GM21529 (cell line): ENCODE measurements around the gene PIKFYVE.
"Not testable (repeated sequence)": the region's sequence is repeated elsewhere in the genome, so short reads cannot be mapped to it uniquely, and the experiment has no call there.

Experiments used
- ATAC-seq: cut with Tn5 transposase; IDR thresholded peaks from one replicate; pipeline ENCODE4 v1.9.1; 2021; ENCODE audit not compliant: unreplicated experiment

PIKFYVE gene, protein sequence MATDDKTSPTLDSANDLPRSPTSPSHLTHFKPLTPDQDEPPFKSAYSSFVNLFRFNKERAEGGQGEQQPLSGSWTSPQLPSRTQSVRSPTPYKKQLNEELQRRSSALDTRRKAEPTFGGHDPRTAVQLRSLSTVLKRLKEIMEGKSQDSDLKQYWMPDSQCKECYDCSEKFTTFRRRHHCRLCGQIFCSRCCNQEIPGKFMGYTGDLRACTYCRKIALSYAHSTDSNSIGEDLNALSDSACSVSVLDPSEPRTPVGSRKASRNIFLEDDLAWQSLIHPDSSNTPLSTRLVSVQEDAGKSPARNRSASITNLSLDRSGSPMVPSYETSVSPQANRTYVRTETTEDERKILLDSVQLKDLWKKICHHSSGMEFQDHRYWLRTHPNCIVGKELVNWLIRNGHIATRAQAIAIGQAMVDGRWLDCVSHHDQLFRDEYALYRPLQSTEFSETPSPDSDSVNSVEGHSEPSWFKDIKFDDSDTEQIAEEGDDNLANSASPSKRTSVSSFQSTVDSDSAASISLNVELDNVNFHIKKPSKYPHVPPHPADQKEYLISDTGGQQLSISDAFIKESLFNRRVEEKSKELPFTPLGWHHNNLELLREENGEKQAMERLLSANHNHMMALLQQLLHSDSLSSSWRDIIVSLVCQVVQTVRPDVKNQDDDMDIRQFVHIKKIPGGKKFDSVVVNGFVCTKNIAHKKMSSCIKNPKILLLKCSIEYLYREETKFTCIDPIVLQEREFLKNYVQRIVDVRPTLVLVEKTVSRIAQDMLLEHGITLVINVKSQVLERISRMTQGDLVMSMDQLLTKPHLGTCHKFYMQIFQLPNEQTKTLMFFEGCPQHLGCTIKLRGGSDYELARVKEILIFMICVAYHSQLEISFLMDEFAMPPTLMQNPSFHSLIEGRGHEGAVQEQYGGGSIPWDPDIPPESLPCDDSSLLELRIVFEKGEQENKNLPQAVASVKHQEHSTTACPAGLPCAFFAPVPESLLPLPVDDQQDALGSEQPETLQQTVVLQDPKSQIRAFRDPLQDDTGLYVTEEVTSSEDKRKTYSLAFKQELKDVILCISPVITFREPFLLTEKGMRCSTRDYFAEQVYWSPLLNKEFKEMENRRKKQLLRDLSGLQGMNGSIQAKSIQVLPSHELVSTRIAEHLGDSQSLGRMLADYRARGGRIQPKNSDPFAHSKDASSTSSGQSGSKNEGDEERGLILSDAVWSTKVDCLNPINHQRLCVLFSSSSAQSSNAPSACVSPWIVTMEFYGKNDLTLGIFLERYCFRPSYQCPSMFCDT (N-terminal part only)

GRCh38 chr2:208265801-208266552 is at the start of gene PIKFYVE:
PIKFYVE (plus strand) TSS chr2:208266255; CDS start chr2:208271520, 5,265 bp downstream.
- peak; percentile 80 for ATAC-seq

DNA sequence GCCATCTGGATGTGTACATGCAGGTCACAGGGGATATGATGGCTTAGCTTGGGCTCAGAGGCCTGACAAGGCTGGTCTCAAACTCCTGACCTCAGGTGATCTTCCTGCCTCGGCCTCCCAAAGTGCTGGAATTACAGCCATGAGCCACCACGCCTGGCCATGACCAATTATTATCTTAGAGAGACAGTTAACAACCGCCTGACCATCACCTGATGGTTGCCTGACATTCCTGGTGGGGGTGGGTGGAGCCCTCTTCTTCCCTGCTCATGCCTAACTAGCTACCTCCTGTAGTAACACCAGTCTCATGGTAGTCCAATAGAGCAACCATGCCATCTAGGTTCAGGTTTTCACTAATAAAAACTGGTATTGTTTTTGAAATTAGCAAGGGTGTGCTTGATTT is 44.2 kb upstream of the PIKFYVE start:
- ATAC-seq, result not testable (repeated sequence)

GRCh38 chr2:208222351-208222750 is 43.7 kb upstream of the PIKFYVE start:
- no peak for ATAC-seq

DNA sequence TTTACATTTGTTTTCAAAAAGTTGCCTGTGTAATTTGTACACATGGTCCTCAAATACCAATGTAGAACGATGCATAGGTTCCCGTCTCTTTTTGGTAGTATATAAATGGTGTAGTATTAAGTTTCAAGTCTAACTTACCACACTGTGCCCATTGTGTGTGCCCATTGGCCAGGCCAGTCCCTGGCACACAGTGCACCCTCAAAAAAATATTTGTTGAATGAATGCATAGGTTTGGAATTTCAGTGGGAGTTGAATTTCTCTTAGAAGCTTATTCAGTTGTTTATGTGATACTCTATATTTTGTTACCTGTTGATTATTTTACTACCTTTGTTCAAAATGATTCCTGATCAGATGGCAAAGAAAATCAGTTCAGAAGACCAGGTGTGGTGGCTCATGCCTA is 41.3 kb upstream of the PIKFYVE start:
- no peak for ATAC-seq

GRCh38 chr2:208227581-208228232 is 38.3 kb upstream of the PIKFYVE start:
- no peak for ATAC-seq

DNA sequence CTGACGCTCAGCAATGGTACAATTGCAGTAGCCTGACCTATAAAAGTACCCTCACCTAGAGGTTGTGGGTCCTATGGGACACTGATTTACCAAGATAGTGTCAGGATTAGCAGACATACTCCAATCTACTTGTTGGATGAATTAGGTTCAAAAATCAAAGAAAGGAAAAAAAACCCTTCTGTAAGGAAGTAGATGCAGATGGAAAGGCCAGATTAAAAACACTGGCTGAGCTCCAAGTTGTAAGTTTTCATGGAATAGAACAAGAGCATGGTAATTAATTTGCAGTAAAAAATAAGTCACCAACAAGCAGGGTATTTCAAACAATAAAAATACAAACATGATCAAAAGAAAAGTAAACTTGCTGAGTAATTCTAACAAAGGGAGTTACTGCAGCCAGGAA is 37.6 kb upstream of the PIKFYVE start:
- no peak for ATAC-seq

GRCh38 chr2:208234786-208235185 is 31.3 kb upstream of the PIKFYVE start:
- ATAC-seq, result no peak

- no peak for ATAC-seq
Observed at GRCh38 chr2:208235860-208236259, 30.2 kb upstream of the PIKFYVE start.

DNA sequence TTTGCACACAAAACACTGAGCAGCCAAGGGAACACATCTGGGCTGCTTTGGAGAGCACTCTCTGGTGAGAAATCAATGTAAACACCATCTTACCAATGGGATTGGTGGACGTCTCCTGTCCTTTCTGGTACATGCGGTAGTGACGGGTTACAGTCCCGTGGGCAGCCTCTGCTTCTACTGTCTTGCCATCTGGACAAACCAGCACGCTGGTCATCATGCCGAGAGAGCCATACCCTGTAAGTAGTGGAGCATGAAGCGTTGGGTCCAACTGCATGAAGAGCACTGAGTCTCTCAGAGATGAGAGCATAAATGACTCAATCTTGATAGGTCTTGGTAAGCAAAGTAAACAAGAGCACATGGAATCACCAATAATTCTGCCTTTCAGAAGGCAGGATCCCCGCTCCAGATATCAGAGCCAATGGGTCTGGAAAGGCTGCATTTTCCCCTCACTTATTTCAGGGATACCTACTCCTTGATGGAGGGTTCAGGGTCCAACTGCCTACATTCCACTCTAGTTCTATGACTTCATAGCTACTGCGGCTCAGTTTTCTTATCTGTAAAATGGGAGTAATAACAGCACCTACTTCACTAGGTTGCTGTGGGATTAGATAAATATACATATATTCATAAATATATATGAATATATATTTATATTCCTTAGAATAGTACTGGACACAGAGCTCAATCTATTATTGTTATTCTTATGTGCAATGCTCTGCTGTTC is 26.1 kb upstream of the PIKFYVE start:
- ATAC-seq, result no peak

DNA sequence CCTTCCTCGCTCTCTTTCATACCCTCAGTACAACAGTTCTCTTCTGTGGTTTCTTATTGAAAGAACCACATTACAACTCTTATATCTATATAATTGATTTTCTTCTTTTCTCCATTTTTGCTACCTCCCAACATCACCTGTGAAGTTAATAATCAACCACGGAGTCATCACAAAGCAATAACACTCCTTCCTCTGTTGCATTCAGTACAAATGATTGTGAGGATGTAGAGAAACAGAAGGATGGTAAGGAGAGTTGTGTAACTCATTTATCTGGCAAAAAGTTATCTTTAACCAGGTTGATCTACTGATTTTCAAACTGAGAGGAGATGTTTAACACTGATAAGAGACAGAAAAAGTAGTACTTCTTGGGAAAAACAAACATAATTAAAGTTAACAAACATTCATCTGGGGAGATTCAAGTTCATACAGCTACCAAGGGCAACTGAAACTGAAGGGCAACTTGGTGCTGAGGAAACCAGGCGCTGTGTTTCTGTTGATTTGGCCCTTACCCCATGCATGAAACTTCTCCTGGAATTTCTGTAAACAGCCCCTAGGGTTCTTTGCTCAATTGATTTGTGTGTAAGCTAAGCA is 25.3 kb upstream of the PIKFYVE start:
- ATAC-seq, result no peak

GRCh38 chr2:208244422-208244821 is 21.6 kb upstream of the PIKFYVE start:
- ATAC-seq, result no peak

DNA sequence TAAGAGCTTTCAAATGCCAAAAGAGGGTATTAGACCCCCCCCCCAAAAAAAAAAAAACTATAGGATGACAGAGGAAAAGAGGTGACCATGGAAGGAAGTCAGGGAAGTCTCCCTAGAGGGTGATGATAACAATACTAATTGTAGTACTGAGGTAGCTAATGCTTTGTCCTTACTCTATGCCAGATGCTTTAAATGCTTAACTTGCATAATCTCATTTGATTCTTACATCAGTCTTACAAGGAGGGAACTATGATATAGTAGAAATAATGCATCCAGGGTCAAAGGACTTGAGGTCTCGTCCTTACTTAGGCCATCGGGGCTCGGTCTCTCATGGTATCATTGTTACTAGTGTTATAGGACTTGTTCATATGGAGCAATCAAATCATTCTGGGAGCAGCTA is 20.3 kb upstream of the PIKFYVE start:
- no peak for ATAC-seq

GRCh38 chr2:208248601-208249000 is 17.5 kb upstream of the PIKFYVE start:
- no peak for ATAC-seq

DNA sequence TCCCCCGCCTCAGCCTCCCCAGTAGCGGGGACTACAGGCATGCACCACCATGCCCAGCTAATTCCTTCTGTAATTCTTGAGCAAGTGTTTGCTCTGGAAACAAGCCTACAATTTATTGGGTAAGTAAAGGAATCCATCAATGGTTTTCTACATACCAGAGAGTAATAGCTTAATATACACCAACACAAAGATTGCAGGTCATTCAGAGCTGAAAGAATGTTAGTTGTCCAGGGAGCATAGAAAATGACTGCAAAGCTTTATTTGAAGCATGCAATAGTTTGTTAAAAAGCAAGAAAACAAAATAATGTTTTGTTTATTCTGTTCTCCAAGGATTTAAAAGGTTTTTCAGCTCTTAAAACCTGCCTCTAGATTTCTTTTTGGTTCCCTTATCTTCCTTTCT is 16.8 kb upstream of the PIKFYVE start:
- no peak for ATAC-seq

DNA sequence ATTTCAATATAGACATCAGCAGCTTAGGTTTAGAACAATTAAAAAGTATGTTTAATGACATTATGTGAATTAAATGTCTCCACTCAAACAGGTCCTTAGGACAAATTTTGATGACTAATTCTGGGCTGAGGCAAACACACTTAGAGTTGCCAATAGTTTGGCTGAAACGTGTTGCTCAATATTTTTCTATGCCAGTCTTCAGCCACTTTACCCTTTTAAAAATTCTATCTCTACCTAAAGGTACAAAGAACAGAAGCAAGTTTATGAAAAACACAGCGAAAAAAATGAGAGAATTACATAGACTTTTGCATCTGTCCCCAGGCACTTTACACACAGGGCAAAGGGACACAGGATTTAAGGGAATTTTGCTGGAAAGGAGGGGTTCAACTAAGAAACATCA is 15.7 kb upstream of the PIKFYVE start:
- no peak for ATAC-seq

DNA sequence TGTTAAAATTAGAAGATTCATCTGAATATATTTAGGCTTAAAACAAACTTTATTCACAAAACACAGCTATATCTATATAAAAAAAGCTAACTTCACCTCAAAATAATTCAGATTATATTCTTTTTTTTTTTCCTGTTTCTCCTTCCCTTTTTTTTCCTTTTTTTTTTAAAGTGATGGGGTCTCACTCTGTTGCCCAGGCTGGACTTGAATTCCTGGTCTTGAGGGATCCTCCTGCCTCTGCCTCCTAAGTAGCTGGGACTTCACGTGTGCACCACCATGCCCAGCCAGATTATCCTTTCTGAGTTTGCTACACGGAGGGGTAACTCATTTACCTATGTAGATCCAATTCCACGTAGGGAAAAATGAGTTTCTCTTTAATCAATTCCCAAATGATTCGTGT is 15.0 kb upstream of the PIKFYVE start:
- no peak for ATAC-seq

GRCh38 chr2:208252716-208253492 is 13.2 kb upstream of the PIKFYVE start:
- no peak for ATAC-seq

- no peak for ATAC-seq
Observed at GRCh38 chr2:208253600-208254117, 12.4 kb upstream of the PIKFYVE start.
